HUES48 (cell line): ENCODE results near the gene USH2A.

Source experiments
- H3K27ac ChIP-seq: one replicate; pipeline ENCODE4 v1.7.0; 2013; ENCODE audit warnings: low read depth, low read length, inconsistent platforms
- H3K27me3 ChIP-seq: 2 replicates; pipeline ENCODE4 v1.6.1; 2013; ENCODE audit warnings: mild to moderate bottlenecking, low read length; ENCODE audit not compliant: control insufficient read depth, insufficient read depth
- H3K36me3 ChIP-seq: 2 replicates; pipeline ENCODE4 v1.6.1; 2013; ENCODE audit warnings: low read length; ENCODE audit not compliant: control insufficient read depth, insufficient read depth
- H3K4me1 ChIP-seq: 2 replicates; pipeline ENCODE4 v1.6.1; 2013; ENCODE audit warnings: mild to moderate bottlenecking, low read length; ENCODE audit not compliant: control insufficient read depth, insufficient read depth
- H3K4me3 ChIP-seq: 2 replicates; pipeline ENCODE4 v1.5.1; 2013; ENCODE audit warnings: mild to moderate bottlenecking, low read depth, low read length
- H3K9ac ChIP-seq: 2 replicates; pipeline ENCODE4 v1.6.1; 2013; ENCODE audit warnings: mild to moderate bottlenecking, low read depth, low read length, moderate library complexity
- H3K9me3 ChIP-seq: 2 replicates; pipeline ENCODE4 v1.6.1; 2013; ENCODE audit warnings: low read length; ENCODE audit not compliant: control insufficient read depth, insufficient read depth

Gene USH2A

GRCh38 chr1:215792446-215792845, 630.8 kb downstream of the USH2A start:
- H3K4me3 ChIP-seq: no peak overlapping the region
- H3K9ac ChIP-seq: no peak overlapping the region
- no peaks in the 10 kb centered on the region for H3K9me3 ChIP-seq
- no peak overlapping the region for H3K27ac ChIP-seq
- no peaks in the 10 kb centered on the region for H3K27me3 ChIP-seq
- no peaks in the 10 kb centered on the region for H3K36me3 ChIP-seq
- no peaks in the 10 kb centered on the region for H3K4me1 ChIP-seq

- no peaks in the 10 kb centered on the region for H3K36me3 ChIP-seq
- H3K9me3 ChIP-seq: no peaks in the 10 kb centered on the region
- no peaks in the 10 kb centered on the region for H3K27me3 ChIP-seq
- no peaks in the 10 kb centered on the region for H3K4me1 ChIP-seq
- H3K9ac ChIP-seq: no peak overlapping the region
- no peak overlapping the region for H3K4me3 ChIP-seq
- H3K27ac ChIP-seq: no peak overlapping the region
These were observed 633.3 kb downstream of the USH2A start for GRCh38 chr1:215789981-215790380.

GRCh38 chr1:215786997-215787396, 636.3 kb downstream of the USH2A start:
- Histone ChIP-seq H3K9me3 (no peaks in the 10 kb centered on the region), H3K9ac (no peak overlapping the region), H3K36me3 (no peaks in the 10 kb centered on the region), H3K4me3 (no peak overlapping the region), H3K4me1 (no peaks in the 10 kb centered on the region), H3K27ac (no peak overlapping the region), H3K27me3 (no peaks in the 10 kb centered on the region)

- H3K4me1 ChIP-seq: peaks cover 14% of the 10 kb centered on the region; the same call in 1 of the 2 replicates
These were observed 642.6 kb downstream of the USH2A start for GRCh38 chr1:215780641-215781040.

GRCh38 chr1:215780139-215780538, 643.1 kb downstream of the USH2A start:
- Histone ChIP-seq H3K4me1 (peaks cover 19% of the 10 kb centered on the region; the same call in 1 of the 2 replicates), H3K27ac (no peak overlapping the region), H3K9me3 (no peaks in the 10 kb centered on the region), H3K4me3 (no peak overlapping the region), H3K36me3 (no peaks in the 10 kb centered on the region), H3K27me3 (no peaks in the 10 kb centered on the region), H3K9ac (no peak overlapping the region)

More at GRCh38 chr1:215780641-215781040, 642.6 kb downstream of the USH2A start:
- H3K27me3 ChIP-seq: no peaks in the 10 kb centered on the region
- no peaks in the 10 kb centered on the region for H3K36me3 ChIP-seq
- no peaks in the 10 kb centered on the region for H3K9me3 ChIP-seq
- no peak overlapping the region for H3K9ac ChIP-seq
- H3K4me3 ChIP-seq: no peak overlapping the region
- H3K27ac ChIP-seq: no peak overlapping the region

- Histone ChIP-seq H3K27me3 (no peaks in the 10 kb centered on the region), H3K9me3 (no peaks in the 10 kb centered on the region), H3K36me3 (no peaks in the 10 kb centered on the region), H3K4me1 (peaks cover 22% of the 10 kb centered on the region; the same call in 1 of the 2 replicates), H3K27ac (no peak overlapping the region), H3K4me3 (no peak overlapping the region), H3K9ac (no peak overlapping the region)
These were observed 643.5 kb downstream of the USH2A start for GRCh38 chr1:215779729-215780128.

GRCh38 chr1:215777370-215777925, 645.8 kb downstream of the USH2A start:
- H3K27me3 ChIP-seq: no peaks in the 10 kb centered on the region

GRCh38 chr1:215776336-215776735, 646.9 kb downstream of the USH2A start:
- H3K9ac ChIP-seq: no peak overlapping the region
- no peak overlapping the region for H3K27ac ChIP-seq
- H3K4me1 ChIP-seq: peaks cover 31% of the 10 kb centered on the region; the same call in 1 of the 2 replicates
- no peaks in the 10 kb centered on the region for H3K36me3 ChIP-seq
- H3K27me3 ChIP-seq: no peaks in the 10 kb centered on the region
- H3K4me3 ChIP-seq: no peak overlapping the region
- H3K9me3 ChIP-seq: no peaks in the 10 kb centered on the region

More at GRCh38 chr1:215777370-215777925, 645.8 kb downstream of the USH2A start:
- Histone ChIP-seq H3K9me3 (no peaks in the 10 kb centered on the region), H3K27ac (no peak overlapping the region), H3K9ac (no peak overlapping the region), H3K4me3 (no peak overlapping the region), H3K36me3 (no peaks in the 10 kb centered on the region), H3K4me1 (peaks cover 23% of the 10 kb centered on the region; the same call in 1 of the 2 replicates)

GRCh38 chr1:215772151-215772550, 651.1 kb downstream of the USH2A start:
- Histone ChIP-seq H3K4me1 (peaks cover 50% of the 10 kb centered on the region), H3K9me3 (no peaks in the 10 kb centered on the region), H3K27ac (no peak overlapping the region), H3K9ac (no peak overlapping the region), H3K36me3 (no peaks in the 10 kb centered on the region), H3K27me3 (no peaks in the 10 kb centered on the region), H3K4me3 (no peak overlapping the region)

- Histone ChIP-seq H3K27me3 (no peaks in the 10 kb centered on the region), H3K9me3 (no peaks in the 10 kb centered on the region), H3K36me3 (no peaks in the 10 kb centered on the region), H3K4me3 (no peak overlapping the region), H3K27ac (peak overlapping the region; percentile 76), H3K9ac (no peak overlapping the region), H3K4me1 (peaks cover 39% of the 10 kb centered on the region)
These were observed 654.9 kb downstream of the USH2A start for GRCh38 chr1:215768303-215768702.

- H3K27me3 ChIP-seq: no peaks in the 10 kb centered on the region
- H3K4me3 ChIP-seq: peak overlapping the region; percentile 5; the same call in 1 of the 2 replicates
- peak overlapping the region; percentile 76 for H3K27ac ChIP-seq
These were observed 655.5 kb downstream of the USH2A start for GRCh38 chr1:215767761-215768160.

More at GRCh38 chr1:215767761-215768160, 655.5 kb downstream of the USH2A start:
- Histone ChIP-seq H3K9me3 (no peaks in the 10 kb centered on the region), H3K36me3 (no peaks in the 10 kb centered on the region), H3K4me1 (peaks cover 39% of the 10 kb centered on the region), H3K9ac (no peak overlapping the region)
